Suprapubic skin (tissue), 4 donors: ENCODE results near the gene MYO5B. TPM values are rescaled to one million over a fixed set of nuclear protein-coding genes. Genes with fewer than 3 reads are reported as not detected.

Source experiments
- DNase-seq, 2 donors: peaks; one replicate each; pipeline ENCODE4 v3.0.0-alpha.2; 2019; ENCODE audit warnings: low spot score in 2 of 2
- H3K27ac ChIP-seq: fragments of 200-600 bp; sonication (generic); one replicate; pipeline ENCODE4 v1.5.1; 2019
- H3K27me3 ChIP-seq: fragments of 200-600 bp; sonication (generic); one replicate; pipeline ENCODE4 v1.5.1; 2019
- H3K36me3 ChIP-seq: fragments of 200-600 bp; sonication (generic); one replicate; pipeline ENCODE4 v1.5.1; 2019
- H3K4me1 ChIP-seq: fragments of 200-600 bp; sonication (generic); one replicate; pipeline ENCODE4 v1.5.1; 2019
- H3K4me3 ChIP-seq: fragments of 200-600 bp; sonication (generic); one replicate; pipeline ENCODE4 v1.5.1; 2019; ENCODE audit warnings: mild to moderate bottlenecking
- H3K9me3 ChIP-seq: fragments of 200-600 bp; sonication (generic); one replicate; pipeline ENCODE4 v1.5.1; 2019
- EP300 ChIP-seq: sonication (generic); formaldehyde crosslinking; IDR thresholded peaks from one replicate; pipeline ENCODE4 v1.6.1; 2017; ENCODE audit warnings: antibody characterized with exemption
- POLR2A ChIP-seq, 2 donors: fragments of 450-650 bp; IDR thresholded peaks; one replicate each; pipeline ENCODE4 v1.6.1; 2017; ENCODE audit warnings: antibody characterized with exemption in 2 of 2, mild to moderate bottlenecking in 2 of 2, moderate library complexity in 2 of 2
- POLR2AphosphoS5 ChIP-seq, 3 donors: sonication (generic); formaldehyde crosslinking; IDR thresholded peaks; one replicate each; pipeline ENCODE4 v1.6.1; 2017; ENCODE audit warnings: antibody characterized with exemption in 3 of 3
- WGBS: methylation state at CpG from one replicate; pipeline ENCODE4 v1.1.5; 2018; 5-methylcytosine and 5-hydroxymethylcytosine counted together
- total RNA-seq, 4 donors: library from RNA; depleted of rRNA; stranded (reverse); fragments of >200 nt; gene quantifications; one replicate each; pipeline ENCODE4 v1.1.0, GENCODE V29; 2016
- TF ChIP-seq, protein P1 (sequence below), 2 donors: fragments of 200-600 bp in 1 of 2; fragments of 450-650 bp in 1 of 2; sonication (generic) in 1 of 2; IDR thresholded peaks; one replicate each; pipeline ENCODE4 v1.5.1; 2016 to 2019; ENCODE audit warnings: antibody characterized with exemption in 2 of 2, mild to moderate bottlenecking in 1 of 2, moderate library complexity in 1 of 2

The MYO5B gene
- total RNA-seq, 4 donors from 2014 or later: 30.3 to 44.4 (median 40.7) TPM

DNA sequence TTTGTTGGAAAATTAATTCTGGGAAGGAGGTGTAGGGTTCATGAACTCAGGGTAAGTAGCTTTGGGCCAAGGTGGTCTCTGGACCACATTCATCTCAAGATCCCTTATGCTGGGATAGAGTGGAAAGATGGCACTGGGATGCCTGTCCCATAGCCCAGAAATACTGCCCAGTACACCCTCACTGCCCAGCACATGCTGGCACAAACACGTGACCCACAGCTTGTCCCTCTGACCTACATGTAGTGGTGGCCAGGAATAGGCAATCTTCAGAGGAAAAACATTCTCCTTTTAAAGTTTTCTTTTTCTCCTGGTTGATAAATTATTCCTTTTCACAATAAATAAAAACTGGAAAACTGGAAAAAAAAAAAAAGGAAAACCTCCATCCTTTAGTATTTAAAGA, 246.0 kb downstream of the MYO5B start:
- H3K4me3 ChIP-seq: no peak overlapping the region
- no peak for DNase-seq
- WGBS: 68% methylated on average over 1 of the region's 1 CpG
- TF ChIP-seq POLR2A (IDR thresholded peaks at IDR 0.05) (no peak), POLR2AphosphoS5 (IDR thresholded peaks at IDR 0.05) (no peak), EP300 (no peak)
- TF ChIP-seq, protein P1, sequence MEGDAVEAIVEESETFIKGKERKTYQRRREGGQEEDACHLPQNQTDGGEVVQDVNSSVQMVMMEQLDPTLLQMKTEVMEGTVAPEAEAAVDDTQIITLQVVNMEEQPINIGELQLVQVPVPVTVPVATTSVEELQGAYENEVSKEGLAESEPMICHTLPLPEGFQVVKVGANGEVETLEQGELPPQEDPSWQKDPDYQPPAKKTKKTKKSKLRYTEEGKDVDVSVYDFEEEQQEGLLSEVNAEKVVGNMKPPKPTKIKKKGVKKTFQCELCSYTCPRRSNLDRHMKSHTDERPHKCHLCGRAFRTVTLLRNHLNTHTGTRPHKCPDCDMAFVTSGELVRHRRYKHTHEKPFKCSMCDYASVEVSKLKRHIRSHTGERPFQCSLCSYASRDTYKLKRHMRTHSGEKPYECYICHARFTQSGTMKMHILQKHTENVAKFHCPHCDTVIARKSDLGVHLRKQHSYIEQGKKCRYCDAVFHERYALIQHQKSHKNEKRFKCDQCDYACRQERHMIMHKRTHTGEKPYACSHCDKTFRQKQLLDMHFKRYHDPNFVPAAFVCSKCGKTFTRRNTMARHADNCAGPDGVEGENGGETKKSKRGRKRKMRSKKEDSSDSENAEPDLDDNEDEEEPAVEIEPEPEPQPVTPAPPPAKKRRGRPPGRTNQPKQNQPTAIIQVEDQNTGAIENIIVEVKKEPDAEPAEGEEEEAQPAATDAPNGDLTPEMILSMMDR (IDR thresholded peaks at IDR 0.05): no peak
- no peaks in the 10 kb centered on the region for H3K4me1 ChIP-seq
- no peaks in the 10 kb centered on the region for H3K27me3 ChIP-seq
- no peaks in the 10 kb centered on the region for H3K36me3 ChIP-seq
- H3K9me3 ChIP-seq: no peaks in the 10 kb centered on the region
- H3K27ac ChIP-seq: no peak overlapping the region

DNA sequence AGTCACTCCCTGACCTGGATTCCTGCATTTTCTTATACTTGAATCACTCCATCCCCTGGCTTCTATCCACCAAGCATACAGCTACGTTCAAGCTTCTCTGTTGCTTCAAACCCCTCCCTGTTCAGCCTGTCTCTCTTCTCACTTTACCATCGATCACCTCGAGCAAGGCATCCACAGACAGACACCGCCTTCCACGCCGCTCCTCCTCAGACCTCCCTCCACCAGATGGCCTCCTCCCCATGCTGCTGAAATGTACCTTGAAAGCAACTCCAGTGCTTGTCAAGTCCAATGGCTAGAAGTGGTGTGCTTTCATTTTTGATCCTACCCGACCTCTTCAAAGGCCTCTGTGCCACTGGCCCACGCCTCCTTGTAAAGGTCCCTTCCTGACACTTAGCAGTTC, 250.3 kb downstream of the MYO5B start:
- Histone ChIP-seq H3K27me3 (no peaks in the 10 kb centered on the region), H3K4me3 (no peak overlapping the region), H3K27ac (no peak overlapping the region), H3K4me1 (no peaks in the 10 kb centered on the region), H3K36me3 (no peaks in the 10 kb centered on the region), H3K9me3 (no peaks in the 10 kb centered on the region)
- no peak for TF ChIP-seq EP300
- TF ChIP-seq POLR2A (IDR thresholded peaks at IDR 0.05): no peak
- TF ChIP-seq, protein P1 (IDR thresholded peaks at IDR 0.05): no peak
- TF ChIP-seq POLR2AphosphoS5 (IDR thresholded peaks at IDR 0.05): no peak
- no peak for DNase-seq
- 63% methylated on average over 8 of the region's 8 CpGs for WGBS

DNA sequence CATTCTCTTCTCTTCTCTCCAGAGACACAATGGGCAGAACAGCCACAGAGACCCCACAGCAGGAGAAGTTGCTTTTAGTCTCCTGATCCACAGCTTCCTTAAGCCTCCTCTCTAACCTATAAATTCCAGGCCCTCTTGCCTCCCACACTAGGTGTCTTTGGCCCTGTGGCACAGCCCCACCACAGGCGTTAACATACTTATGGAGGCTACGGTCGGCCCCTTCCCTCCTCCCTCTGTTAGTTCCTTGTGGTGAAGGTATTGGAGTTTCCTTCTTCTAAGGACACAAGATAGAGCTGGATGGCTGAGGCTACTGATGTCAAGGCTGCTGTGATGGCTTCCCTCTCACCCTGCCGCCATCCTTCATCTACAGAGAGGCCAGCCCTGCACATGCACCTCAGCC, 258.1 kb downstream of the MYO5B start:
- H3K27ac ChIP-seq: no peak overlapping the region
- no peaks in the 10 kb centered on the region for H3K4me1 ChIP-seq
- TF ChIP-seq, protein P1 (IDR thresholded peaks at IDR 0.05): no peak
- TF ChIP-seq EP300: no peak
- TF ChIP-seq POLR2AphosphoS5 (IDR thresholded peaks at IDR 0.05): no peak
- TF ChIP-seq POLR2A (IDR thresholded peaks at IDR 0.05): no peak
- H3K36me3 ChIP-seq: no peaks in the 10 kb centered on the region
- H3K27me3 ChIP-seq: no peaks in the 10 kb centered on the region
- WGBS: 80% methylated on average over 4 of the region's 4 CpGs
- H3K4me3 ChIP-seq: no peak overlapping the region
- no peaks in the 10 kb centered on the region for H3K9me3 ChIP-seq
- no peak for DNase-seq

DNA sequence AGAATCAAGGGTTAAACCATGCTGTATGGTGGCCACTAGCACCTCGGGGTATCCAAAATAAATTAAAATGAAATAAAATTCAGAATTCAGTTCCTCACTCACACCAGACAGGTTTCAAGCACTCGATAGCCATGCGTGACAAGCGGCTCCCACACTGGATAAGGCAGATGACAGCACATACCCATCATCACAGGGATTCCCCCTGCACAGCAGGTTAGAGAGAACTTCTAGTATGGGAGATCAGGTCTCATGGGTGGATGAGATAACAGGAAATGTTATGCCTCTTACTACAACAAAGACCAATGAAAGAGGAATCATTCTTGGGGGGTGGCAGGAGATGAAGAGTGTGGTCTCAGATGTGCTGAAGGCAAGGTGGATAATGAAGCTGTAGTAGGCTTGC, 259.7 kb downstream of the MYO5B start:
- H3K27ac ChIP-seq: no peak overlapping the region
- no peaks in the 10 kb centered on the region for H3K27me3 ChIP-seq
- H3K36me3 ChIP-seq: no peaks in the 10 kb centered on the region
- TF ChIP-seq, protein P1 (IDR thresholded peaks at IDR 0.05): no peak
- TF ChIP-seq POLR2A (IDR thresholded peaks at IDR 0.05): no peak
- TF ChIP-seq POLR2AphosphoS5 (IDR thresholded peaks at IDR 0.05): no peak
- no peak for TF ChIP-seq EP300
- WGBS: 86% methylated on average over 4 of the region's 4 CpGs
- H3K4me3 ChIP-seq: no peak overlapping the region
- DNase-seq: no peak
- H3K4me1 ChIP-seq: no peaks in the 10 kb centered on the region
- no peaks in the 10 kb centered on the region for H3K9me3 ChIP-seq

DNA sequence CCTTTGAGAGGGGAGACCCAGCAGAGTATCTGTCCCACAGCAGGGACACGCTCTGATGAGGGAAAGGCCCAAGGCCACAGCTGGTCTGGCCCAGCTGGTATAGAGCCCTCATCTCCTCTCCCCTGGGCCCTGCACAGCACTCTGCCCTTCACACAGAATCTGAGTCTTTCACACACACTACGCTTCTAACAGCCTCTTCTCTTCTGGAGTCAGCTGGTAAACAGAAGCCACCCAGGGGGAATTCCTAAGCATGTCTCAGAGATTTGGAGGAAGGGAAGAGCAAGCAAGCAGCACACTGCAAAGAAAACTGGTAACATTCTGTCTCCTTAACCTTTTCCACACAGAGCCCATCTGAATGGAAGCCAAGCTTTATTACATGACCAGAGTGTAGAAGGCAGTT, 260.5 kb downstream of the MYO5B start:
- H3K36me3 ChIP-seq: no peaks in the 10 kb centered on the region

More for the DNA sequence above, 260.5 kb downstream of the MYO5B start:
- 88% methylated on average over 2 of the region's 2 CpGs for WGBS
- H3K9me3 ChIP-seq: no peaks in the 10 kb centered on the region
- no peak for DNase-seq
- no peak overlapping the region for H3K27ac ChIP-seq
- no peaks in the 10 kb centered on the region for H3K27me3 ChIP-seq
- TF ChIP-seq POLR2A (IDR thresholded peaks at IDR 0.05) (no peak), POLR2AphosphoS5 (IDR thresholded peaks at IDR 0.05) (no peak), EP300 (no peak)
- TF ChIP-seq, protein P1 (IDR thresholded peaks at IDR 0.05): no peak
- no peaks in the 10 kb centered on the region for H3K4me1 ChIP-seq
- H3K4me3 ChIP-seq: no peak overlapping the region
